Measurements from ENCODE around the gene MTX1.
"Not testable (repeated sequence)": the region's sequence is repeated elsewhere in the genome, so short reads cannot be mapped to it uniquely, and the experiment has no call there.

DNA sequence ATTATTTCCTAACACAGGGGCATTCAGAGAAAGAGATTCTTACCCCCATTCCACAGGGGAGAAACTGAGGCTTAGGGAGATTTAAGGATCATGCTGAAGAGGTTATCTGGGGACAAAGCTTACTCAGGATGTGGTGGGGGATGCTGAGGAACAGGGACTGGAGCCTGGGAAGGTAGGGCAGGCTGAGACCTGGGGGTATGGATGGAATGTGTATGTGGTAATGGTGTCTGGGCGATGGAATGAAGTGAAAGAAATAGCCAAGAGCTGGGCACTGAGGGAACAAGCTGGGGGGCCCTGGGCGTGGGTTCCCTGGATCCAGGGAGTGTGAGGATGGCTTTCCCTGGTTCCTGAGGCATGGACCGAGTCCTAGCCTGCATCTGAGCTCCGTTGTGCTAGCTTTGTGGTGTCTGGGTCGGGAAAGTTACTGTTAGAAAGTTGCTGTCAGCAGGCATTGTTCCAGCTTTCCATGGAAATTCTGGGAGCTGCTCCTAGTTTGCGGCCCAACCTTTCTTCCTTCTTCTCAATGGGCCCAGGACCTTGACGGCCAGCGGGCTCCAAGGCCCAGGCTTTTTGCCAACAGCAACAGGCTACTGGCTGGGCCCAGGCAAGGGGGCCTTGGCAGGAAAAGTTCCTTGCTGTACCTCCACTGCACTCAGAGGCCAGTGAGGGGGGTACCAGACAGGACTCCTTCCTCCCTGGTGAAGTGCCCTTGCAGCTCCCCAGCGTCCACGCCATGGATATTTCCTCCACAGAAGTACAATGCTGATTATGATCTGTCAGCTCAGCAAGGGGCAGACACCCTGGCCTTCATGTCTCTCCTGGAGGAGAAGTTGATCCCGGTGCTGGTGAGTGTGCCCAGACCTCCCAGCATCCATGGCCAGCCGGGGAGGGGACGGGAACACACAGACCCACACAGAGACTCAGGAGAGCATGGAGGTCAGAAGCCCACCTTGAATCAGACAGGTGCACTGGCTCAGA lies 23.8 kb downstream of the MTX1 start:
- not testable (repeated sequence) for TF ChIP-seq SUZ12 (IDR thresholded peaks at IDR 0.05; ENCODE audit: extremely low read depth, insufficient read depth, insufficient read length); YY1 (IDR thresholded peaks at IDR 0.05; ENCODE audit: insufficient read depth, insufficient read length); ZNF274 (IDR thresholded peaks at IDR 0.05; ENCODE audit: low read depth, low read length)
